Measurements from ENCODE around the gene METTL13. TPM values are rescaled to one million over a fixed set of nuclear protein-coding genes. Genes with fewer than 3 reads are reported as not detected.

The METTL13 gene
- total and polyA plus RNA-seq, 2 of the 8 experiments (the other 6 are each of a cell fraction or from before 2014, with no cell fraction given), result 38.1 to 66.3 TPM

DNA sequence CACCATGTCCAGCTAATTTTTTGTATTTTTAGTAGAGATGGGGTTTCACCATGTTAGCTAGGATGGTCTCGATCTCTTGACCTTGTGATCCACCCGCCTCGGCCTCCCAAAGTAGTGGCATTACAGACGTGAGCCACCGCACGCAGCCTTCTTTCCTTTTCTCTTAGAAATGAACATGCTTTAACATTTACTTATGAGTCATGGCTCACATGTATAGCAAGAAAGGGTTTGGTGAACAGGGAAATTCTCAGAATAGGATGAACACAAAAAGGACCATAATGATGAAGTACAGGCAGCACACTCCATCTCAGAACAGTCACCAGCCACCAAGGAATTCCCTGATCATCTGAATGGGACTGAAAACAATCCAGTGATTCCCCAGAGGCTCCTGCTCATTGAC, 30.2 kb upstream of the METTL13 start:
- Histone ChIP-seq H3K14ac (ENCODE audit: insufficient read length) (no peak overlapping the region), H4K91ac (replicated peaks; ENCODE audit: insufficient read length, low read length) (no peak overlapping the region), H4K5ac (ENCODE audit: insufficient read length, low read depth, low read length) (no peak overlapping the region), H2BK12ac (ENCODE audit: low read depth, low read length) (0 out of 2 replicates have a peak overlapping the region, but pooled peaks have one; percentile 7), H4K20me1 (replicated peaks in 1 of 2; ENCODE audit: control insufficient read depth in 1 of 2, insufficient read depth in 2 of 2, low read length in 2 of 2) (no peaks in the 10 kb centered on the region), H2BK5ac (ENCODE audit: low read depth, low read length) (no peak overlapping the region), H3K9me3 (ENCODE audit: insufficient read depth in 2 of 2, low read depth in 1 of 2, low read length in 1 of 2) (peaks cover 2 to 6% of the 10 kb centered on the region in 2 experiments; a peak in 3 of 4 replicates), H4K8ac (ENCODE audit: extremely low read depth, insufficient read depth, low read length) (no peak overlapping the region), H2BK15ac (ENCODE audit: low read length) (no peak overlapping the region), H2BK120ac (replicated peaks; ENCODE audit: low read depth, low read length) (no peak overlapping the region), H3K27me3 (replicated peaks in 1 of 4; ENCODE audit: control insufficient read depth in 3 of 4, extremely low read depth in 1 of 4, insufficient read depth in 3 of 4, low read length in 3 of 4) (no peaks in the 10 kb centered on the region), H3K4me3 (ENCODE audit: extremely low read depth in 1 of 4, insufficient read depth in 2 of 4, low read depth in 3 of 4, low read length in 4 of 4) (no peak overlapping the region), H2BK20ac (ENCODE audit: low read length) (no peak overlapping the region), H3K79me2 (ENCODE audit: control insufficient read depth in 1 of 2, insufficient read depth in 2 of 2, low read length in 2 of 2) (no peaks in the 10 kb centered on the region), H3K36me3 (ENCODE audit: control insufficient read depth in 2 of 4, insufficient read depth in 4 of 4, low read length in 3 of 4) (peaks cover 0 to under 1% (median 0%) of the 10 kb centered on the region in 4 experiments; a peak in 1 of 8 replicates), H3K27ac (ENCODE audit: low read depth, low read length) (no peak overlapping the region), H3K56ac (replicated peaks; ENCODE audit: insufficient read length, low read depth, low read length) (no peak overlapping the region), H2AK5ac (ENCODE audit: low read depth, low read length) (no peak overlapping the region), H3K23ac (ENCODE audit: insufficient read length) (no peak overlapping the region), H3K9ac (replicated peaks in 1 of 4; ENCODE audit: extremely low read depth in 1 of 4, low read depth in 3 of 4, low read length in 3 of 4) (no peak overlapping the region), H3K23me2 (ENCODE audit: low read depth, low read length) (0 out of 2 replicates have a peak, but pooled peaks cover 3% of the 10 kb centered on the region), H3K4me1 (replicated peaks in 1 of 4; ENCODE audit: control insufficient read depth in 3 of 4, insufficient read depth in 4 of 4, low read length in 3 of 4) (peaks cover 2 to 12% (median 6%) of the 10 kb centered on the region in 4 experiments; a peak in 4 of 7 replicates), H3K79me1 (ENCODE audit: low read depth, low read length) (no peaks in the 10 kb centered on the region), H3K4ac (replicated peaks; ENCODE audit: insufficient read length, low read depth, low read length) (no peak overlapping the region), H3K18ac (ENCODE audit: extremely low read depth, low read length) (no peak overlapping the region), H3K4me2 (ENCODE audit: insufficient read depth in 1 of 2, low read depth in 2 of 2, low read length in 2 of 2) (no peak overlapping the region), H2AFZ (ENCODE audit: low read length) (peak overlapping the region; percentile 25; the same call in 1 of the 2 replicates)
- WGBS, 2 experiments (ENCODE audit: extremely low coverage in 1 of 2, insufficient coverage in 1 of 2, insufficient read length in 1 of 2, insufficient replicate concordance in 2 of 2, low coverage in 1 of 2, low lambda C conversion rate in 2 of 2, missing lambda C conversion rate in 1 of 2), result 87% methylated on average over 6 of the region's 6 CpGs; no CpG with 5 or more reads in 1 of the 2 experiments
- POLR2A ChIA-PET (ENCODE audit: partially characterized antibody), result no interaction called here
- FAIRE-seq (no peak), DNase-seq (ENCODE audit: low read depth in 1 of 2, low spot score in 2 of 2) (no peak)
- CTCF ChIA-PET (ENCODE audit: partially characterized antibody), result interaction anchor here (1.1 to 2.2 kb wide), 3 partner anchors 9 to 105 kb away, joined by 3 to 6 read pairs (median 6); partner anchors contain the start of gene VAMP4
- TF ChIP-seq JUN (IDR thresholded peaks at IDR 0.05; ENCODE audit: low read depth, low read length), result no peak
- TF ChIP-seq CBX5 (IDR thresholded peaks at IDR 0.05; ENCODE audit: low read depth, low read length), result no peak
- no peak for TF ChIP-seq ZNF274 (IDR thresholded peaks at IDR 0.05; ENCODE audit: borderline replicate concordance, extremely low read depth, low read length)
- no peak for TF ChIP-seq GABPA (IDR thresholded peaks at IDR 0.05; ENCODE audit: borderline replicate concordance, insufficient read depth, low read length)
- TF ChIP-seq ASH2L (IDR thresholded peaks at IDR 0.05; ENCODE audit: low read length), result no peak
- TF ChIP-seq NANOG (IDR thresholded peaks at IDR 0.05; ENCODE audit: insufficient read depth, low read depth, low read length, poor library complexity, severe bottlenecking), result no peak
- TF ChIP-seq CHD1 (IDR thresholded peaks at IDR 0.05; ENCODE audit: low read depth, low read length), result no peak
- TF ChIP-seq TBP (IDR thresholded peaks at IDR 0.05; ENCODE audit: low read depth, low read length), result no peak
- TF ChIP-seq POLR2A (IDR thresholded peaks at IDR 0.05; ENCODE audit: control extremely low read depth in 1 of 2, low read depth in 2 of 2, low read length in 2 of 2), result no peak
- no peak for TF ChIP-seq RAD21 (IDR thresholded peaks at IDR 0.05 in 1 of 2, conservative IDR thresholded peaks at IDR 0.05 in 1 of 2; ENCODE audit: low read depth in 2 of 2, low read length in 2 of 2)
- TF ChIP-seq BACH1 (IDR thresholded peaks at IDR 0.05; ENCODE audit: low read length), result no peak
- TF ChIP-seq SP2 (IDR thresholded peaks at IDR 0.05; ENCODE audit: low read length), result no peak
- no peak for TF ChIP-seq YY1 (IDR thresholded peaks at IDR 0.05; ENCODE audit: low read depth, low read length)
- TF ChIP-seq RXRA (IDR thresholded peaks at IDR 0.05; ENCODE audit: insufficient read depth, low read depth, low read length), result no peak
- TF ChIP-seq, protein P1, sequence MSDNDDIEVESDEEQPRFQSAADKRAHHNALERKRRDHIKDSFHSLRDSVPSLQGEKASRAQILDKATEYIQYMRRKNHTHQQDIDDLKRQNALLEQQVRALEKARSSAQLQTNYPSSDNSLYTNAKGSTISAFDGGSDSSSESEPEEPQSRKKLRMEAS (IDR thresholded peaks at IDR 0.05), result no peak
